ENCODE data around the gene GUCY1A2. TPM values are rescaled to one million over a fixed set of nuclear protein-coding genes. Genes with fewer than 3 reads are reported as not detected.

The GUCY1A2 gene
- total RNA-seq, 1 experiment from 2014 or later = not detected

DNA sequence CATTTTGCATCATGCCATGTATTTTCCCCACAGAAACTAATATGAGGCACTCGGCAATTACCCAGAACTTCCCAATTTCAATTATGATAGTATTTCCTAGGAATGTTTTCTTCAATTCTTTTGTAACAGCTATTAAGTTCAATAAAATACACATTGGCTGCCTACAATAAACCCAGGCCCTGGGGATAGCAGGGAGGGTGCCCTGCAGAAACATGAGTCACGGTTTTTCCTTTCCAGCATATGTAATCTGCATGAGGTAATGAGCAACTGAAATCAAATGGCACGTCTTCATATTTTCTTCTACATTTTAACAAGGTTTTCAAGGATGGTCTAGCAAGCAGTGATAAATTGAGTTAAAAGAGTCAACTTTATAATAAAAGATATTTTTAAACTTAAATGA lies 32.0 kb downstream of the GUCY1A2 start:
- H3K4me1 ChIP-seq = no peaks in the 10 kb centered on the region
- Mint-ChIP-seq H3K36me3 (ENCODE audit: insufficient read depth, unreplicated experiment) (no peaks in the 10 kb centered on the region), H3K9me3 (ENCODE audit: unreplicated experiment) (no peaks in the 10 kb centered on the region), H3K4me1 (ENCODE audit: low read depth, unreplicated experiment) (peaks cover 5% of the 10 kb centered on the region), H3K27ac (ENCODE audit: unreplicated experiment) (no peak overlapping the region), H3K27me3 (ENCODE audit: insufficient read depth, unreplicated experiment) (no peaks in the 10 kb centered on the region), H3K4me3 (ENCODE audit: unreplicated experiment) (no peak overlapping the region)
- CTCF ChIA-PET = no interaction called here
- no peak overlapping the region for H3K4me3 ChIP-seq (ENCODE audit: low read depth, low read length)
- POLR2A ChIA-PET = no interaction called here
- no peaks in the 10 kb centered on the region for H3K27me3 ChIP-seq (replicated peaks; ENCODE audit: control insufficient read depth, insufficient read depth, low read length)
- no peak for DNase-seq
- intact Hi-C loops (cut with micrococcal nuclease; ENCODE audit: unreplicated experiment) = no loop called here
- TF ChIP-seq, protein P1, sequence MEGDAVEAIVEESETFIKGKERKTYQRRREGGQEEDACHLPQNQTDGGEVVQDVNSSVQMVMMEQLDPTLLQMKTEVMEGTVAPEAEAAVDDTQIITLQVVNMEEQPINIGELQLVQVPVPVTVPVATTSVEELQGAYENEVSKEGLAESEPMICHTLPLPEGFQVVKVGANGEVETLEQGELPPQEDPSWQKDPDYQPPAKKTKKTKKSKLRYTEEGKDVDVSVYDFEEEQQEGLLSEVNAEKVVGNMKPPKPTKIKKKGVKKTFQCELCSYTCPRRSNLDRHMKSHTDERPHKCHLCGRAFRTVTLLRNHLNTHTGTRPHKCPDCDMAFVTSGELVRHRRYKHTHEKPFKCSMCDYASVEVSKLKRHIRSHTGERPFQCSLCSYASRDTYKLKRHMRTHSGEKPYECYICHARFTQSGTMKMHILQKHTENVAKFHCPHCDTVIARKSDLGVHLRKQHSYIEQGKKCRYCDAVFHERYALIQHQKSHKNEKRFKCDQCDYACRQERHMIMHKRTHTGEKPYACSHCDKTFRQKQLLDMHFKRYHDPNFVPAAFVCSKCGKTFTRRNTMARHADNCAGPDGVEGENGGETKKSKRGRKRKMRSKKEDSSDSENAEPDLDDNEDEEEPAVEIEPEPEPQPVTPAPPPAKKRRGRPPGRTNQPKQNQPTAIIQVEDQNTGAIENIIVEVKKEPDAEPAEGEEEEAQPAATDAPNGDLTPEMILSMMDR (IDR thresholded peaks at IDR 0.05; ENCODE audit: insufficient read depth in 1 of 2, low read depth in 1 of 2, low read length in 1 of 2, severe bottlenecking in 1 of 2, unreplicated experiment in 1 of 2) = no peak
- H3K36me3 ChIP-seq (ENCODE audit: control insufficient read depth, insufficient read depth, low read length) = no peaks in the 10 kb centered on the region
- H3K9me3 ChIP-seq = no peaks in the 10 kb centered on the region
- no TSS peak for BruUV-seq (replicated peaks)

- Histone ChIP-seq H3K36me3 (ENCODE audit: control insufficient read depth, insufficient read depth, low read length) (no peaks in the 10 kb centered on the region), H3K27me3 (replicated peaks; ENCODE audit: control insufficient read depth, insufficient read depth, low read length) (no peaks in the 10 kb centered on the region), H3K4me1 (no peaks in the 10 kb centered on the region), H3K9me3 (no peaks in the 10 kb centered on the region), H3K4me3 (ENCODE audit: low read depth, low read length) (no peak overlapping the region)
- TF ChIP-seq, protein P1 (IDR thresholded peaks at IDR 0.05; ENCODE audit: insufficient read depth in 1 of 2, low read depth in 1 of 2, low read length in 1 of 2, severe bottlenecking in 1 of 2, unreplicated experiment in 1 of 2) = no peak
- Mint-ChIP-seq H3K27ac (ENCODE audit: unreplicated experiment) (no peak overlapping the region), H3K27me3 (ENCODE audit: insufficient read depth, unreplicated experiment) (no peaks in the 10 kb centered on the region), H3K4me3 (ENCODE audit: unreplicated experiment) (no peak overlapping the region), H3K9me3 (ENCODE audit: unreplicated experiment) (no peaks in the 10 kb centered on the region), H3K36me3 (ENCODE audit: insufficient read depth, unreplicated experiment) (no peaks in the 10 kb centered on the region), H3K4me1 (ENCODE audit: low read depth, unreplicated experiment) (no peaks in the 10 kb centered on the region)
- POLR2A ChIA-PET = no interaction called here
- no peak for DNase-seq
- intact Hi-C loops (cut with micrococcal nuclease; ENCODE audit: unreplicated experiment) = no loop called here
- BruUV-seq (replicated peaks) = no TSS peak
- CTCF ChIA-PET = no interaction called here
Observed at GRCh38 chr11:106983991-106984390, 34.3 kb downstream of the GUCY1A2 start.

DNA sequence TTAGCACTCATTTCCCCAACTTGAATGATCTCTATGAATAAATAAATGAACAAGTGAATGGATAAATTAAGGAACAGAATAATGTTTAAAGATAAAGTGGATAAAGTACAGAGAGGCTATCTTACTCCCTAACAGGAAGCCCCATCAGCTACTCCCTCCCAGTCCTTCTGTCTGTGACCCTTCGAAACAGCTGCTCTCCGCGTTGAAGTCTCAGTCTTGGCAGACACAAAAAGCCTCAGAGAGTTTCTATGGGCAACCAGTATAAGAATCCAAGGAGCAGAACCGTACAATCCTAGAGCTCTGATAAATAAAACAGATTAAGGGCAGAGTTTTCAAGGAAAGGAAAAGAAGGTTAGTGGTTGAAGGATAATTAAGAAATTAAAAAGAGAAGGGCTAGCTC lies 35.0 kb downstream of the GUCY1A2 start:
- Mint-ChIP-seq H3K36me3 (ENCODE audit: insufficient read depth, unreplicated experiment) (no peaks in the 10 kb centered on the region), H3K27ac (ENCODE audit: unreplicated experiment) (no peak overlapping the region), H3K4me1 (ENCODE audit: low read depth, unreplicated experiment) (no peaks in the 10 kb centered on the region), H3K27me3 (ENCODE audit: insufficient read depth, unreplicated experiment) (no peaks in the 10 kb centered on the region), H3K9me3 (ENCODE audit: unreplicated experiment) (no peaks in the 10 kb centered on the region), H3K4me3 (ENCODE audit: unreplicated experiment) (no peak overlapping the region)
- Histone ChIP-seq H3K9me3 (no peaks in the 10 kb centered on the region), H3K4me1 (no peaks in the 10 kb centered on the region), H3K27me3 (replicated peaks; ENCODE audit: control insufficient read depth, insufficient read depth, low read length) (no peaks in the 10 kb centered on the region), H3K4me3 (ENCODE audit: low read depth, low read length) (no peak overlapping the region), H3K36me3 (ENCODE audit: control insufficient read depth, insufficient read depth, low read length) (no peaks in the 10 kb centered on the region)
- BruUV-seq (replicated peaks) = no TSS peak
- TF ChIP-seq, protein P1 (IDR thresholded peaks at IDR 0.05; ENCODE audit: insufficient read depth in 1 of 2, low read depth in 1 of 2, low read length in 1 of 2, severe bottlenecking in 1 of 2, unreplicated experiment in 1 of 2) = no peak
- ChIA-PET CTCF (interaction anchor here (0.6 kb wide), 1 partner anchor 664 kb away, joined by 4 read pairs; no protein-coding TSS in a partner anchor), POLR2A (no interaction called here)
- DNase-seq = no peak
- intact Hi-C loops (cut with micrococcal nuclease; ENCODE audit: unreplicated experiment) = no loop called here
